Upper lobe of right lung (tissue), 1 donor: ENCODE results near the gene TSGA10. TPM values are rescaled to one million over a fixed set of nuclear protein-coding genes. Genes with fewer than 3 reads are reported as not detected.

ENCODE experiments used
- ATAC-seq: fragments of 200-7000 bp; cut with Tn5 transposase; one replicate; pipeline ENCODE4 v1.9.1; 2020; ENCODE audit warnings: mild to moderate bottlenecking, moderate library complexity
- DNase-seq: peaks from one replicate; pipeline ENCODE4 v3.0.0-alpha.2; 2020
- H3K27ac ChIP-seq: fragments of 200-600 bp; one replicate; pipeline ENCODE4 v1.8.0; 2022
- H3K27me3 ChIP-seq: fragments of 200-600 bp; one replicate; pipeline ENCODE4 v1.8.0; 2022; ENCODE audit warnings: mild to moderate bottlenecking
- H3K36me3 ChIP-seq: fragments of 200-600 bp; one replicate; pipeline ENCODE4 v1.8.0; 2022
- H3K4me1 ChIP-seq: fragments of 200-600 bp; one replicate; pipeline ENCODE4 v1.8.0; 2022
- H3K4me3 ChIP-seq: fragments of 200-600 bp; one replicate; pipeline ENCODE4 v1.8.0; 2022; ENCODE audit warnings: mild to moderate bottlenecking
- H3K9me3 ChIP-seq: fragments of 200-600 bp; one replicate; pipeline ENCODE4 v1.8.0; 2022
- CTCF ChIP-seq: fragments of 200-600 bp; IDR thresholded peaks from one replicate; pipeline ENCODE4 v1.8.0; 2022; ENCODE audit warnings: antibody characterized with exemption
- intact Hi-C: fragments of 100-400 bp; cut with DNase I; formaldehyde crosslinking; loops from one replicate; pipeline ENCODE4 v1.11.0; 2022
- total RNA-seq: library from RNA; stranded (reverse); fragmentation: NEBNext Ultra II Directional; extraction: Animal tissue kit (Norgen Biotek cat#: 25700); gene quantifications from one replicate; pipeline ENCODE4 v1.2.1, GENCODE V29; 2021
- donor health status: DM: no; HTN: yes; CAD: no; lungs with severe emphysema.

TSGA10 gene
- total RNA-seq, 1 donor from 2014 or later = 7.6 TPM

GRCh38 chr2:99127981-99128380 lies 26.8 kb downstream of the TSGA10 start:
- ATAC-seq (no peak), DNase-seq (no peak)
- TF ChIP-seq CTCF = no peak
- no peaks in the 10 kb centered on the region for H3K4me1 ChIP-seq
- H3K36me3 ChIP-seq = peaks cover 3% of the 10 kb centered on the region
- H3K4me3 ChIP-seq = no peak overlapping the region
- H3K9me3 ChIP-seq = no peaks in the 10 kb centered on the region
- H3K27ac ChIP-seq = no peak overlapping the region
- intact Hi-C loops = no loop called here
- no peaks in the 10 kb centered on the region for H3K27me3 ChIP-seq

- Histone ChIP-seq H3K9me3 (no peaks in the 10 kb centered on the region), H3K36me3 (no peaks in the 10 kb centered on the region), H3K4me3 (no peak overlapping the region), H3K27ac (no peak overlapping the region), H3K4me1 (no peaks in the 10 kb centered on the region), H3K27me3 (no peaks in the 10 kb centered on the region)
- TF ChIP-seq CTCF = no peak
- no peak for ATAC-seq
- DNase-seq = no peak
- intact Hi-C loops = no loop called here
Measured at GRCh38 chr2:99112617-99113016, 42.1 kb downstream of the TSGA10 start.

- Histone ChIP-seq H3K4me1 (no peaks in the 10 kb centered on the region), H3K9me3 (no peaks in the 10 kb centered on the region), H3K27me3 (no peaks in the 10 kb centered on the region), H3K27ac (no peak overlapping the region), H3K36me3 (no peaks in the 10 kb centered on the region), H3K4me3 (no peak overlapping the region)
- intact Hi-C loops = no loop called here
- TF ChIP-seq CTCF = no peak
- DNase-seq (no peak), ATAC-seq (no peak)
Measured at GRCh38 chr2:99111945-99112344, 42.8 kb downstream of the TSGA10 start.

GRCh38 chr2:99111236-99111635 lies 43.5 kb downstream of the TSGA10 start:
- Histone ChIP-seq H3K4me1 (no peaks in the 10 kb centered on the region), H3K36me3 (no peaks in the 10 kb centered on the region), H3K4me3 (no peak overlapping the region), H3K27ac (no peak overlapping the region), H3K9me3 (no peaks in the 10 kb centered on the region), H3K27me3 (no peaks in the 10 kb centered on the region)
- DNase-seq (no peak), ATAC-seq (no peak)
- intact Hi-C loops = no loop called here
- no peak for TF ChIP-seq CTCF

GRCh38 chr2:99106913-99107312 lies 47.8 kb downstream of the TSGA10 start:
- no peak overlapping the region for H3K27ac ChIP-seq
- no peak overlapping the region for H3K4me3 ChIP-seq
- TF ChIP-seq CTCF = no peak
- intact Hi-C loops = no loop called here
- H3K9me3 ChIP-seq = no peaks in the 10 kb centered on the region
- H3K36me3 ChIP-seq = no peaks in the 10 kb centered on the region
- no peaks in the 10 kb centered on the region for H3K27me3 ChIP-seq
- no peaks in the 10 kb centered on the region for H3K4me1 ChIP-seq
- no peak for DNase-seq
- ATAC-seq = no peak

GRCh38 chr2:99104006-99104405 lies 50.7 kb downstream of the TSGA10 start:
- intact Hi-C loops = no loop called here
- H3K4me1 ChIP-seq = no peaks in the 10 kb centered on the region
- ATAC-seq (no peak), DNase-seq (no peak)
- no peak overlapping the region for H3K4me3 ChIP-seq
- H3K27me3 ChIP-seq = no peaks in the 10 kb centered on the region
- no peak overlapping the region for H3K27ac ChIP-seq
- no peak for TF ChIP-seq CTCF
- H3K36me3 ChIP-seq = no peaks in the 10 kb centered on the region
- no peaks in the 10 kb centered on the region for H3K9me3 ChIP-seq
